ENCODE measurements around the gene UBE2L6. TPM values are rescaled to one million over a fixed set of nuclear protein-coding genes. Genes with fewer than 3 reads are reported as not detected.

The UBE2L6 gene
- polyA plus RNA-seq, 3 donors = 101 to 284 (median 268) TPM

DNA sequence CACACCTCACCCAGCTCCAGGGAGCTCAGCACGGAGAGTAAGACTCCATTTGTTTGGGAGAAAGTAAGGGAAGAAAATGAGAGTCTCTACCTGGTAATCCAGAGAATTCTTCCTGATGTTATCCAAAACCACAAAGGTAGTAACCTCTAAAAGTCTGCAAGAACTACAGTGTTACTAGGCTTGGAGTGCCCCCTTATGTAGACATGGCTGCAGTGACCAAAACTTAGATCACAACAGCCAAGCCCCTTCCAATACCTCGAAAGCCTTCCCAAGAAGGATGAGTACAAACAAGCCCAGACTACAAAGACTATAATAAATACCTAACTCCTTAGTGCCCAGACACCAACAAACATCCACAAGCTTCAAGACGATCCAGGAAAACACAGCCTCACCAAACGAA is 4.9 kb downstream of the UBE2L6 start:
- Histone ChIP-seq H3K27me3 (ENCODE audit: control insufficient read depth in 2 of 2, insufficient read depth in 2 of 2, low read length in 2 of 2) (no peaks in the 10 kb centered on the region), H3K9ac (ENCODE audit: insufficient read depth, low read length, poor library complexity, severe bottlenecking) (no peak overlapping the region), H3K36me3 (replicated peaks in 1 of 2; ENCODE audit: control insufficient read depth in 1 of 2, insufficient read depth in 2 of 2, low read length in 2 of 2) (peaks cover 33 to 52% of the 10 kb centered on the region in 2 donors), H3K79me2 (ENCODE audit: insufficient read depth, low read length) (peaks cover 63% of the 10 kb centered on the region), H3K9me3 (replicated peaks in 1 of 2; ENCODE audit: control insufficient read depth in 1 of 2, insufficient read depth in 1 of 2, low read length in 2 of 2) (no peaks in the 10 kb centered on the region), H4K20me1 (ENCODE audit: insufficient read depth, low read length) (peaks cover 64% of the 10 kb centered on the region), H2AFZ (ENCODE audit: insufficient read depth, low read depth, low read length, poor library complexity, severe bottlenecking) (no peak overlapping the region), H3K4me2 (replicated peaks; ENCODE audit: extremely low read depth, low read length, poor library complexity, severe bottlenecking) (no peak overlapping the region), H3K4me3 (replicated peaks in 1 of 3; ENCODE audit: low read depth in 2 of 3, low read length in 3 of 3) (no peak overlapping the region), H3K27ac (ENCODE audit: low read depth in 1 of 2, low read length in 2 of 2) (no peak overlapping the region), H3K4me1 (ENCODE audit: control insufficient read depth in 1 of 2, insufficient read depth in 2 of 2, low read length in 2 of 2) (peaks cover 18 to 23% of the 10 kb centered on the region in 2 donors)
- intact Hi-C loops (cut with micrococcal nuclease) = no loop called here
- peaks cover 32% of the 10 kb centered on the region for H3K4me1 Mint-ChIP-seq
- peaks cover 40 to 42% of the 10 kb centered on the region in 2 donors for H3K36me3 Mint-ChIP-seq
- no peaks in the 10 kb centered on the region for H3K9me3 Mint-ChIP-seq
- H3K27me3 Mint-ChIP-seq (ENCODE audit: low read depth in 3 of 3) = no peaks in the 10 kb centered on the region
- no peak for DNase-seq
- WGBS (ENCODE audit: insufficient coverage) = 80% methylated on average over 3 of the region's 4 CpGs
- peak overlapping the region in 3 of 7 donors; percentile 7 to 42 (median 36) for H3K27ac Mint-ChIP-seq
- TF ChIP-seq, protein P1, sequence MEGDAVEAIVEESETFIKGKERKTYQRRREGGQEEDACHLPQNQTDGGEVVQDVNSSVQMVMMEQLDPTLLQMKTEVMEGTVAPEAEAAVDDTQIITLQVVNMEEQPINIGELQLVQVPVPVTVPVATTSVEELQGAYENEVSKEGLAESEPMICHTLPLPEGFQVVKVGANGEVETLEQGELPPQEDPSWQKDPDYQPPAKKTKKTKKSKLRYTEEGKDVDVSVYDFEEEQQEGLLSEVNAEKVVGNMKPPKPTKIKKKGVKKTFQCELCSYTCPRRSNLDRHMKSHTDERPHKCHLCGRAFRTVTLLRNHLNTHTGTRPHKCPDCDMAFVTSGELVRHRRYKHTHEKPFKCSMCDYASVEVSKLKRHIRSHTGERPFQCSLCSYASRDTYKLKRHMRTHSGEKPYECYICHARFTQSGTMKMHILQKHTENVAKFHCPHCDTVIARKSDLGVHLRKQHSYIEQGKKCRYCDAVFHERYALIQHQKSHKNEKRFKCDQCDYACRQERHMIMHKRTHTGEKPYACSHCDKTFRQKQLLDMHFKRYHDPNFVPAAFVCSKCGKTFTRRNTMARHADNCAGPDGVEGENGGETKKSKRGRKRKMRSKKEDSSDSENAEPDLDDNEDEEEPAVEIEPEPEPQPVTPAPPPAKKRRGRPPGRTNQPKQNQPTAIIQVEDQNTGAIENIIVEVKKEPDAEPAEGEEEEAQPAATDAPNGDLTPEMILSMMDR (IDR thresholded peaks at IDR 0.05) = no peak
- no peak overlapping the region for H3K4me3 Mint-ChIP-seq

DNA sequence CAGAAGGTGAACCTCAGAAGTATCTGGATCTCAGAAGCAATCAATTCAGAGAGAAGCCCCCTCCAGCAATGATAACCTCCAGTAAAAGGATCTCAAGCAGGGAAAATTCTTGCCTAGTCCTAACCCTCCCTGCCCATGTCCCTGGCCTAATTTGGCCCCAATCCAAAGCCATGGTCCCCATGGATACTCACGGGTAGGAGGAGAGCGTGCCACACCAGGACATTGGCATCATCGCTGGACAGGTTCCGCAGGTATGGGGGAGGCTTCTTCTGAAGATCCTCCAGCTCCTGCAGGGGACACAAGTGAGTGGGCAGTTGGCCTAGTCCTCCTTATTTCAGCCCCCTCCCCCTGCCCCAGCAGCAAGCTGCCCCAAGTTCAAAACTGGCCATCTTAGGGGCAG is 7.3 kb downstream of the UBE2L6 start:
- H3K9ac ChIP-seq (ENCODE audit: insufficient read depth, low read length, poor library complexity, severe bottlenecking) = no peak overlapping the region
- no peaks in the 10 kb centered on the region for H3K27me3 Mint-ChIP-seq (ENCODE audit: low read depth in 3 of 3)
- H3K9me3 ChIP-seq (replicated peaks in 1 of 2; ENCODE audit: control insufficient read depth in 1 of 2, insufficient read depth in 1 of 2, low read length in 2 of 2) = no peaks in the 10 kb centered on the region
- no peaks in the 10 kb centered on the region for H3K27me3 ChIP-seq (ENCODE audit: control insufficient read depth in 2 of 2, insufficient read depth in 2 of 2, low read length in 2 of 2)
- WGBS (ENCODE audit: insufficient coverage) = no CpG with 5 or more reads among the region's 4 CpGs
- no peak overlapping the region for H3K27ac Mint-ChIP-seq
- no peak overlapping the region for H3K27ac ChIP-seq (ENCODE audit: low read depth in 1 of 2, low read length in 2 of 2)
- H3K9me3 Mint-ChIP-seq = no peaks in the 10 kb centered on the region
- no peak overlapping the region for H3K4me3 Mint-ChIP-seq
- peaks cover 41% of the 10 kb centered on the region for H3K79me2 ChIP-seq (ENCODE audit: insufficient read depth, low read length)
- DNase-seq = no peak
- intact Hi-C loops (cut with micrococcal nuclease) = no loop called here
- peaks cover under 1 to 3% of the 10 kb centered on the region in 2 donors for H3K4me1 ChIP-seq (ENCODE audit: control insufficient read depth in 1 of 2, insufficient read depth in 2 of 2, low read length in 2 of 2)
- H3K4me3 ChIP-seq (replicated peaks in 1 of 3; ENCODE audit: low read depth in 2 of 3, low read length in 3 of 3) = no peak overlapping the region
- no peak overlapping the region for H2AFZ ChIP-seq (ENCODE audit: insufficient read depth, low read depth, low read length, poor library complexity, severe bottlenecking)
- peaks cover 64% of the 10 kb centered on the region in 2 donors for H3K36me3 Mint-ChIP-seq
- TF ChIP-seq, protein P1 (IDR thresholded peaks at IDR 0.05) = no peak
- peaks cover 83% of the 10 kb centered on the region for H4K20me1 ChIP-seq (ENCODE audit: insufficient read depth, low read length)
- peaks cover 14% of the 10 kb centered on the region for H3K4me1 Mint-ChIP-seq
- H3K36me3 ChIP-seq (replicated peaks in 1 of 2; ENCODE audit: control insufficient read depth in 1 of 2, insufficient read depth in 2 of 2, low read length in 2 of 2) = peaks cover 56 to 77% of the 10 kb centered on the region in 2 donors
- no peak overlapping the region for H3K4me2 ChIP-seq (replicated peaks; ENCODE audit: extremely low read depth, low read length, poor library complexity, severe bottlenecking)

Data from CD14-positive monocyte (primary cell).